Measurements from ENCODE around the gene CELF2. TPM values are rescaled to one million over a fixed set of nuclear protein-coding genes. Genes with fewer than 3 reads are reported as not detected.

CELF2 gene
- total RNA-seq, 1 experiment from 2014 or later = not detected

DNA sequence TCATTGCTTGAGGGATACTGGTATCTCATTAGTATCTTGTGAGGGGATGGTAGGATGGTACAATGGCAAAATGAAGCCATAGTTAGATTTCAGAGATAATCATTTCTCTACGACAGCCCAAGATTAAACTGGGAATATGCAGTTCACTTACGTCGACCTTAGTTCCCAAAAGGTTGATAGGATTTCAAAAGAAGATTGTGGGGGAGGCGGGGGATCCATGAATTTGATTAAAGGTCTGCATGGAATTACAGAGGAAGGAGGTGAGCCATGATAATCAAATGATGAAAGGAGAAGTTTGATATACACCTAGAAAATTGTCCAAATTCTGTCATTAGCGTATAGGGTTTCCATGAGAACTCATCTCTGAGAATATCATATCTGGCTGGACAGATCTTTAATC, 206.6 kb downstream of the CELF2 start:
- peaks cover 65% of the 10 kb centered on the region for H3K27me3 ChIP-seq (replicated peaks; ENCODE audit: insufficient read depth, low read depth, low read length, poor library complexity)
- H3K27ac ChIP-seq (ENCODE audit: low read depth, low read length, poor library complexity, severe bottlenecking) = no peak overlapping the region
- no peak overlapping the region for H3K4me3 ChIP-seq (ENCODE audit: low read depth, low read length, poor library complexity, severe bottlenecking)
- POLR2A ChIA-PET (ENCODE audit: low non-redundant PET) = no interaction called here
- intact Hi-C loops (cut with micrococcal nuclease; ENCODE audit: unreplicated experiment) = no loop called here
- H3K9me3 ChIP-seq (ENCODE audit: low read depth, low read length, poor library complexity, severe bottlenecking) = no peaks in the 10 kb centered on the region
- CTCF ChIA-PET = no interaction called here
- no peaks in the 10 kb centered on the region for H3K36me3 ChIP-seq (ENCODE audit: insufficient read depth, low read length, poor library complexity, severe bottlenecking)
- DNase-seq (ENCODE audit: low spot score) = no peak
- H3K4me1 ChIP-seq (ENCODE audit: insufficient read depth, low read length, poor library complexity, severe bottlenecking) = no peaks in the 10 kb centered on the region
- no peak for TF ChIP-seq EZH2 (IDR thresholded peaks at IDR 0.05; ENCODE audit: borderline replicate concordance, low read depth, low read length, poor library complexity, severe bottlenecking)
- TF ChIP-seq, protein P1, sequence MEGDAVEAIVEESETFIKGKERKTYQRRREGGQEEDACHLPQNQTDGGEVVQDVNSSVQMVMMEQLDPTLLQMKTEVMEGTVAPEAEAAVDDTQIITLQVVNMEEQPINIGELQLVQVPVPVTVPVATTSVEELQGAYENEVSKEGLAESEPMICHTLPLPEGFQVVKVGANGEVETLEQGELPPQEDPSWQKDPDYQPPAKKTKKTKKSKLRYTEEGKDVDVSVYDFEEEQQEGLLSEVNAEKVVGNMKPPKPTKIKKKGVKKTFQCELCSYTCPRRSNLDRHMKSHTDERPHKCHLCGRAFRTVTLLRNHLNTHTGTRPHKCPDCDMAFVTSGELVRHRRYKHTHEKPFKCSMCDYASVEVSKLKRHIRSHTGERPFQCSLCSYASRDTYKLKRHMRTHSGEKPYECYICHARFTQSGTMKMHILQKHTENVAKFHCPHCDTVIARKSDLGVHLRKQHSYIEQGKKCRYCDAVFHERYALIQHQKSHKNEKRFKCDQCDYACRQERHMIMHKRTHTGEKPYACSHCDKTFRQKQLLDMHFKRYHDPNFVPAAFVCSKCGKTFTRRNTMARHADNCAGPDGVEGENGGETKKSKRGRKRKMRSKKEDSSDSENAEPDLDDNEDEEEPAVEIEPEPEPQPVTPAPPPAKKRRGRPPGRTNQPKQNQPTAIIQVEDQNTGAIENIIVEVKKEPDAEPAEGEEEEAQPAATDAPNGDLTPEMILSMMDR (conservative IDR thresholded peaks at IDR 0.05; ENCODE audit: low read depth, low read length) = no peak
- BruUV-seq (replicated peaks) = no TSS peak

DNA sequence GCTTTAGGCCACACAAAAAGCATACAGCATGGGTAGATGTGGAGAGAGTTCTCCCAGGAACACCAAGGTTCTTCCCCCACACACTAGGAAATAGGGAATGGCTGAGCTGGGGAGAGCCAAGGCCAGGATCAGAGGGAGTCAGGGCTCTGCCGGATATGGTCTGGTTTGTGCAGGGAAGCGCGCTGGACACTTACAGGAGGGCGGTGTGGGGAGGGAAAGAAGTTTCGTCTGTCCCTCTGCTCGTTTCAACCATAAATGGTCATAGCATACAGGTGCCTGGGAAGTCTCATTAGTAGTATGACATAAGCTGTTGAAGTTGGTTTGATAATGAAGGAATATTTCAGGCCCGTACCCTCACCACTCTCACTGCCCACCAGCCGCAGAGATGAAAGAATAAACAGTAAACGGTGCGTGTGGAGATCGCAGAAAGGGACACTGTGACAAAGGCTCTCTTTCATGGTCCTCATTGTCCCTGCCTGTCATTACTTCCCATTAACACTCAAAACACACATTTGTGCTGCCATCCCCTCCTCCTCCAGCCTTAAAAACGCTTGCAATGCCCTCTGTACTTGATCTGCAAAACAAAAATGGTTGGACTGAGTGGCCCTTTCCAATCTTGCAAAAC, 207.2 kb downstream of the CELF2 start:
- no TSS peak for BruUV-seq (replicated peaks)

DNA sequence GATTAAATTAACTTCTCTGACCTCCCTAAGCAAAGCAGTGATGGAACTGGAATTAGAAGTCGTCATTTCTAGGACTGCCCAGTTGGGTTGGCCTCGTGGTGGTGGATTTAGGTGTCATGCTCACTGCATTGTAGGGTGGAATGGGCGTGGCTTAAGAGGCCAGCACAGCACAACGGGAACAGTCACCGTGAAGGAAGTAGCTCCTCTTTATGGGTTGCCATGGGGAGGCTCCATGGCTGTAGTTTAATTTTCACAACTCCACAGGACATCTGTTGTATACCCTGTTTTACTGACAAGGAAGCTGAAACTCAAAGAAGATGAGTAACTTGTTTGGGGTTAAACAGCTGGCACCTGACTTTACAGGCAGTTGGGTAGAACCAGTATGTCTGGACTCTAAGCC, 208.3 kb downstream of the CELF2 start:
- no peak for DNase-seq (ENCODE audit: low spot score)
- Histone ChIP-seq H3K36me3 (ENCODE audit: insufficient read depth, low read length, poor library complexity, severe bottlenecking) (no peaks in the 10 kb centered on the region), H3K27me3 (replicated peaks; ENCODE audit: insufficient read depth, low read depth, low read length, poor library complexity) (peaks cover 63% of the 10 kb centered on the region), H3K9me3 (ENCODE audit: low read depth, low read length, poor library complexity, severe bottlenecking) (no peaks in the 10 kb centered on the region), H3K4me3 (ENCODE audit: low read depth, low read length, poor library complexity, severe bottlenecking) (no peak overlapping the region), H3K27ac (ENCODE audit: low read depth, low read length, poor library complexity, severe bottlenecking) (no peak overlapping the region), H3K4me1 (ENCODE audit: insufficient read depth, low read length, poor library complexity, severe bottlenecking) (no peaks in the 10 kb centered on the region)
- intact Hi-C loops (cut with micrococcal nuclease; ENCODE audit: unreplicated experiment) = no loop called here
- ChIA-PET POLR2A (ENCODE audit: low non-redundant PET) (no interaction called here), CTCF (no interaction called here)
- no TSS peak for BruUV-seq (replicated peaks)
- TF ChIP-seq, protein P1 (conservative IDR thresholded peaks at IDR 0.05; ENCODE audit: low read depth, low read length) = no peak
- no peak for TF ChIP-seq EZH2 (IDR thresholded peaks at IDR 0.05; ENCODE audit: borderline replicate concordance, low read depth, low read length, poor library complexity, severe bottlenecking)

More for the DNA sequence above, 207.2 kb downstream of the CELF2 start:
- Histone ChIP-seq H3K4me3 (ENCODE audit: low read depth, low read length, poor library complexity, severe bottlenecking) (no peak overlapping the region), H3K9me3 (ENCODE audit: low read depth, low read length, poor library complexity, severe bottlenecking) (no peaks in the 10 kb centered on the region), H3K4me1 (ENCODE audit: insufficient read depth, low read length, poor library complexity, severe bottlenecking) (no peaks in the 10 kb centered on the region), H3K36me3 (ENCODE audit: insufficient read depth, low read length, poor library complexity, severe bottlenecking) (no peaks in the 10 kb centered on the region), H3K27me3 (replicated peaks; ENCODE audit: insufficient read depth, low read depth, low read length, poor library complexity) (peaks cover 61% of the 10 kb centered on the region), H3K27ac (ENCODE audit: low read depth, low read length, poor library complexity, severe bottlenecking) (no peak overlapping the region)
- POLR2A ChIA-PET (ENCODE audit: low non-redundant PET) = no interaction called here
- intact Hi-C loops (cut with micrococcal nuclease; ENCODE audit: unreplicated experiment) = no loop called here
- TF ChIP-seq, protein P1 (conservative IDR thresholded peaks at IDR 0.05; ENCODE audit: low read depth, low read length) = no peak
- TF ChIP-seq EZH2 (IDR thresholded peaks at IDR 0.05; ENCODE audit: borderline replicate concordance, low read depth, low read length, poor library complexity, severe bottlenecking) = no peak
- CTCF ChIA-PET = no interaction called here
- no peak for DNase-seq (ENCODE audit: low spot score)
